Measurements from ENCODE around the gene FOXF1.

- TF ChIP-seq, protein P1, sequence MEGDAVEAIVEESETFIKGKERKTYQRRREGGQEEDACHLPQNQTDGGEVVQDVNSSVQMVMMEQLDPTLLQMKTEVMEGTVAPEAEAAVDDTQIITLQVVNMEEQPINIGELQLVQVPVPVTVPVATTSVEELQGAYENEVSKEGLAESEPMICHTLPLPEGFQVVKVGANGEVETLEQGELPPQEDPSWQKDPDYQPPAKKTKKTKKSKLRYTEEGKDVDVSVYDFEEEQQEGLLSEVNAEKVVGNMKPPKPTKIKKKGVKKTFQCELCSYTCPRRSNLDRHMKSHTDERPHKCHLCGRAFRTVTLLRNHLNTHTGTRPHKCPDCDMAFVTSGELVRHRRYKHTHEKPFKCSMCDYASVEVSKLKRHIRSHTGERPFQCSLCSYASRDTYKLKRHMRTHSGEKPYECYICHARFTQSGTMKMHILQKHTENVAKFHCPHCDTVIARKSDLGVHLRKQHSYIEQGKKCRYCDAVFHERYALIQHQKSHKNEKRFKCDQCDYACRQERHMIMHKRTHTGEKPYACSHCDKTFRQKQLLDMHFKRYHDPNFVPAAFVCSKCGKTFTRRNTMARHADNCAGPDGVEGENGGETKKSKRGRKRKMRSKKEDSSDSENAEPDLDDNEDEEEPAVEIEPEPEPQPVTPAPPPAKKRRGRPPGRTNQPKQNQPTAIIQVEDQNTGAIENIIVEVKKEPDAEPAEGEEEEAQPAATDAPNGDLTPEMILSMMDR (IDR thresholded peaks at IDR 0.05) = no peak
- no peak for TF ChIP-seq POLR2A (IDR thresholded peaks at IDR 0.05)
- TF ChIP-seq EP300 (IDR thresholded peaks at IDR 0.05) = no peak
These were observed 18.8 kb downstream of the FOXF1 start for GRCh38 chr16:86529160-86529559.
